ENCODE results near the gene SNRPB. TPM values are rescaled to one million over a fixed set of nuclear protein-coding genes. Genes with fewer than 3 reads are reported as not detected.

Gene SNRPB
- total RNA-seq, 1 donor from 2014 or later: 506 TPM

DNA sequence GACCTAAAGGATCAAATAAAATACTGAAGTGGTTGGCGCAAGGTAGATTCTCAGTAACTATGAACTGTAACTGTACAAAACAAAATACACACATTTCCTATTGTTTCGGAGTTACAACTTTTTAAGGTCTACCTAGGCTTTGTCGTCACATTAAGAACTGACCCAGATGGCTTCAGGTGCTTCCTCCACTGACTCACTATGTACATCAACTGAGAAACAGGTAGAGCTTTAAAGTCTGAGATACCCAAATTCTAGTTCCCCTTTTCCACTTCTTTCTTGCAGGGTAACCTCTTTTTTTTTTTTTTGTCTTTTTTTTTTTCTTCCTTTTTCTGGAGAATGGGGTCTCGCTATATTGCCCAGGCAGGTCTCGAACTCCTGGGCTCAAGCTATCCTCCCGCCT, 5.5 kb downstream of the SNRPB start:
- no peak for DNase-seq (ENCODE audit: low spot score)
- no peak overlapping the region for H3K27ac Mint-ChIP-seq
- no peaks in the 10 kb centered on the region for H3K9me3 Mint-ChIP-seq
- H3K27me3 Mint-ChIP-seq (ENCODE audit: low read depth): no peaks in the 10 kb centered on the region
- H3K36me3 Mint-ChIP-seq (ENCODE audit: low read depth): peaks cover 100% of the 10 kb centered on the region
- peaks cover 48% of the 10 kb centered on the region for H3K4me1 Mint-ChIP-seq (ENCODE audit: low read depth)
- intact Hi-C loops (cut with micrococcal nuclease): no loop called here
- no peak overlapping the region for H3K4me3 Mint-ChIP-seq (ENCODE audit: low read depth)

DNA sequence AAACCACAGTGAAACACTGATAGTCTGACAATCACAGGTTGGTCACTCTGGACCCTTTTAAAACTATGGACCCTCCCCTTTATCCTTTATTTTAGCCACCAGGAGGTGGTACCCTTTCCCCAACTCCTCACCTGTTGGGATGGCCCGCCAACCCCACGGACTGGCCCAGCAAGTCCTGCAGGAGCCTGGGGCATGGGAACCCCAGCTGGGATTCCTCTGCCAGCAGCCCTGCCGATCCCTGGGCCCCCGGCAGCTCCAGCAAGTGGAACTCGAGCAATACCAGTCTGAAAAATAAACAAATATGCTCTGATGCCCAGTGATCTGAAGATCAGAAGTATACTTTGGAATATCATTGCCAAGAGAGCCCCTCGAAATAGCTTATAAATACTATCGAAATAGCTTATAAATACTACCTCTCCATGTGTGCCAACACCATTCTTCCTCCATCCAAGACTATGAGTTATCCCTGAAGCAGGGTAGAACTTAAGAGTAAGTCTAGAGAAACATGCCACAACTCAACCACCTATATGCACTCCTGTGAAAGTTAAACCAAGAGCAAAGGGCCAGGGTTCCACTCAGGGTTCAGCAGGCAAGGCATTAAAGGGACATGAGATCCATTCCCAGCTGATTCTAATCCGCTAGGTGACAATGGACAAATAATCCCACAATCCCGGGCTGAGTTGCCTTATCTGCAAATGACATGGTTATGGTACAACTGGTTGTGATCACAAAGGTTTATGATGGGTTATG, 6.8 kb downstream of the SNRPB start:
- H3K4me3 Mint-ChIP-seq (ENCODE audit: low read depth): no peak overlapping the region
- no peaks in the 10 kb centered on the region for H3K9me3 Mint-ChIP-seq
- no peak overlapping the region for H3K27ac Mint-ChIP-seq
- H3K4me1 Mint-ChIP-seq (ENCODE audit: low read depth): peaks cover 40% of the 10 kb centered on the region
- intact Hi-C loops (cut with micrococcal nuclease): no loop called here
- DNase-seq (ENCODE audit: low spot score): no peak
- H3K36me3 Mint-ChIP-seq (ENCODE audit: low read depth): peaks cover 99% of the 10 kb centered on the region
- H3K27me3 Mint-ChIP-seq (ENCODE audit: low read depth): no peaks in the 10 kb centered on the region

DNA sequence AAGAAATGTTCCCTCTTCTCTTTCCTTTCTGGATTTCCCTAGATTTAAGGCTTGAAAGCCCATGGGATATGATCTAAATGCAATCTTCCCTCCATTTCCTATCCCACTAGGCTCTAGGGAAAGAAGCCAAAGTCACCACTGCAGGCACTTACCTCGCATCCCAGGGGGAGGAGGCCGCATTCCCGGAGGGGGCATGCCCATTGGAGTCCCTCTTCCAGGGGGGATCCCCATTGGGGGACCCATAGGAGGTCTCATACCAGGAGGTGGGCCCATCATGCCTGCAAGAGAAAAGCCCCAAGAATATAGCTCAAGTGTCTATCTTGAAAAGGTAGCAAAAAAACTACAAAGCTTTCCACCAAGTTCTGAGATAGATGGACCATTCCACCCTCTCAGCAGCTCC, 8.1 kb downstream of the SNRPB start:
- intact Hi-C loops (cut with micrococcal nuclease): no loop called here
- no peak overlapping the region for H3K4me3 Mint-ChIP-seq (ENCODE audit: low read depth)
- H3K9me3 Mint-ChIP-seq: no peaks in the 10 kb centered on the region
- H3K4me1 Mint-ChIP-seq (ENCODE audit: low read depth): peaks cover 30% of the 10 kb centered on the region
- H3K27ac Mint-ChIP-seq: no peak overlapping the region
- H3K27me3 Mint-ChIP-seq (ENCODE audit: low read depth): no peaks in the 10 kb centered on the region
- peaks cover 95% of the 10 kb centered on the region for H3K36me3 Mint-ChIP-seq (ENCODE audit: low read depth)
- no peak for DNase-seq (ENCODE audit: low spot score)

DNA sequence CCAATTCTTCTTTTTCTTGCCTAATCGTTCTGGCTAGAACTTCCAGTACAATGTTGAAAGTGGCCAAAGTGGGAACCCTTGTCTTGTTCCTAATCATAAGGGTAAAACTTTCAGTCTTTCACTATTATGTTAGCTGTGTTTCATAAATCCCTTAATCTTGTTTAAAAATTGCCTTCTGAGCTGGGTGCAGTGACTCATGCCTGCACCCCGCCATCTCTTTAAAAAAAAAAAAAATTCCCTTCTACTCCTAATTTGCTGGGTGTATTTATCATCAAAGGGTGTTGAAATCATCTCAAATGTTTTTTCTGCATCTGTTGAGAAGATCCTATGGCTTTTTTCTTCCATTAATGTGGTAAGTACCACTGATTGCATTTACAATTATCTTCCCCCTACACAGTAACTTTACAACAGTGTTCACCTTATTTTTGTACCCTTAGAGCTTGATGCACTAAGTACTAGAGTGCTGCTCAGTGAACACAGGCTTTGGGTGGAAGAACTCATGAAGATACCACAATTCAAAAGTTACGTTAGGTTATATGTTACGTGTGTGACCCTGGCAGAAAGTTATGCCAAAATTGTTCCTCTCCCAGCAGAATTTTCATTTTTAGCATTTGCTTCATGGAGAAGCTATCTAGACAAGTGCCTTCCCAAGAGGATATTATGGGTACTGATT, 9.7 kb downstream of the SNRPB start:
- intact Hi-C loops (cut with micrococcal nuclease): no loop called here
- DNase-seq (ENCODE audit: low spot score): no peak
- no peaks in the 10 kb centered on the region for H3K9me3 Mint-ChIP-seq
- H3K27me3 Mint-ChIP-seq (ENCODE audit: low read depth): no peaks in the 10 kb centered on the region
- H3K36me3 Mint-ChIP-seq (ENCODE audit: low read depth): peaks cover 81% of the 10 kb centered on the region
- peak overlapping the region; percentile 5 for H3K27ac Mint-ChIP-seq
- peaks cover 22% of the 10 kb centered on the region for H3K4me1 Mint-ChIP-seq (ENCODE audit: low read depth)
- no peak overlapping the region for H3K4me3 Mint-ChIP-seq (ENCODE audit: low read depth)

DNA sequence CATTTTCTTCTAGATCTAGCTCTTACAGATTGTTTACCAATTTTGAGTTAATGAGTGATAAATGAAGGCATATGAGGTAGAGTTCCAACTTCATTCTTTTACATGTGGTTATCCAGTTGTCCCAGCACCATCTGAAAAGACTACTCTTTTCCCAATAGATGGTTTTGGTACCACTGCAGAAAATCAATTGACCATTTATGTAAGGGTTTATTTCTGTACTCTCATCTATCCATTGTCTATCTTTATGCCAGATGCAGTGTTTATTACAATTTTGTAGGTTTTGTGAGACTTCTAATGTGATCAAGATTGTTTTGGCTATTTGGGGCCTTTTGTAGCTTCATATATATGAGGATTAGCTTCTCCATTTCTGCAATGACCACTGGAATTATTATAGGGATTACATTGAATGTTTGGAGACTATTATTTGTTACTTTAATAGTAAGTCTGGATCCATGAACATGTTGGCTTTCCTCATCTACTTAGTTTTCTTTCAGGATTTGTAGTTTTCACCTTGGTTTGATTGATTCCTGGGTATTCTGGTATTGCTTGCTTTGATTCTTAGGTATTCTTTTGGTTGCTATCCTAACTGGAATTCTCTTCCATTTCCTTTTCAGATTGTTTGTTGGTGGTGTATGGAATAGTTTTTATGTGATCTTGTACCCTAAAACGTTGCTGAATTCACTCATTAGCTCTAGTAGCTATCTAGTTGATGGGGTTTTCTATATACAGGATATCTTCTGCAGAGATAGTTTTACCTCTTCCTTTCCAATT, 10.4 kb downstream of the SNRPB start:
- no peaks in the 10 kb centered on the region for H3K27me3 Mint-ChIP-seq (ENCODE audit: low read depth)
- no peak overlapping the region for H3K27ac Mint-ChIP-seq
- no peaks in the 10 kb centered on the region for H3K9me3 Mint-ChIP-seq
- intact Hi-C loops (cut with micrococcal nuclease): no loop called here
- peaks cover 74% of the 10 kb centered on the region for H3K36me3 Mint-ChIP-seq (ENCODE audit: low read depth)
- DNase-seq (ENCODE audit: low spot score): no peak
- H3K4me3 Mint-ChIP-seq (ENCODE audit: low read depth): no peak overlapping the region
- peaks cover 21% of the 10 kb centered on the region for H3K4me1 Mint-ChIP-seq (ENCODE audit: low read depth)

DNA sequence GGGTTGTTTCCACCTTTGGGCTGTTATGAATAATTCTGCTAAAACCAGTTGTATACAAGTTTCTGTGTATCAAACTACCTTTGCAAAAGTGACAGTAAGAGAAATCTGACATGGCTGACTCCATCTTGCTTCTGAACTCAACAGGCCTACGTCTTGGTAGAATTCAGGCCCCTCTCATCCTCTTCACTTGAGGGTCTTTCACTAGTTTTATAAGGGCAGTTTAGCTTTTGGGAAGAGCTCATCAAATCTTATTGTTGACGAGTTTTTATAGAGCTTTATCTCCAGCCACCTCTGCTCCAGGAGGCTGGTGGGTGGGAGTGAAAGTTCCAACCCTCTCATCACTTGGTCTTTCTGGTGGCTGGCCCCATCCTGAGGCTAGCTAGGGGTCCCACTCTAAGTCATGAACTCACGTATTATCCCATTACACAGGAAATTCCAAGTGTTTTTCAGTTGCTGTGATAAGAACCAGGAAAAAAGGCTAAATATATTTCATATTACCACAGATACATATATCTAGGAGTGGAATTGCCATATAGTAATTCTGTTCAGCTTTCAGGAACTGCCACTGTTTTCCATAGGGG, 11.6 kb downstream of the SNRPB start:
- no peaks in the 10 kb centered on the region for H3K9me3 Mint-ChIP-seq
- no peak overlapping the region for H3K27ac Mint-ChIP-seq
- no peaks in the 10 kb centered on the region for H3K27me3 Mint-ChIP-seq (ENCODE audit: low read depth)
- H3K4me3 Mint-ChIP-seq (ENCODE audit: low read depth): no peak overlapping the region
- peaks cover 63% of the 10 kb centered on the region for H3K36me3 Mint-ChIP-seq (ENCODE audit: low read depth)
- intact Hi-C loops (cut with micrococcal nuclease): no loop called here
- DNase-seq (ENCODE audit: low spot score): no peak
- peaks cover 21% of the 10 kb centered on the region for H3K4me1 Mint-ChIP-seq (ENCODE audit: low read depth)

DNA sequence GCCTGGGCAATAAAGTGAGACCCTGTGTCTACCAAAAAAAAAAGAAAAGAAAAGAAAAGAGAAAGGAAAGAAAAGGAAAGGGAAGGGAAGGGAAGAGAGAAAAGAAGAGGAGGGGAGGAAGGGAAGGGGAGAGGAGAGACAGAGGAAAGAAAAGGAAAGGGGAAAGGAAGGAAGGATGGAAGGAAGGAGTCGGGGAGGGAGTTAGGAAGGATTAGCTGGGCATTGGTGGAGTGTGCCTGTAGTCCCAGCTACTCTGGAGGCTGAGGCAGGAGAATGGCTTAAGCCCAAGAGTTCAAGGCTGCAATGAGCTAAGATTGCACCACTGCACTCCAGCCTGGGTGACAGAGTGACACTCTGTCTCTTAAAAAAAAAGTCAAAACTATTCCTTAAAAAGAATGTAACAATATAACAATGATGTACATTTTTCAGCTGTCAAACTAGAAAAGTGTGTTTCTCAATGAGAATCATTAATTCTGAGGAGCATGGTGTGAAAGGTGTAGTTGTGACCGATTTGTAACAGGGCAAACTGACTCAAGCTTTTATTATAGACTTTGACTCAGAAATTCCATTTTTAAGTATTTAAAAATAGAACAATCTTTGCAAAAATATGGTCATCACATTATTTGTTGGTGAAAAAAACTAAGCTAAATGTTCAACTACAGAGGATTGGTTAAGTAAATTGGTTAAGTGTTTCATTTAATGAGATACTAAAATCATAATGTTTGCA, 14.7 kb downstream of the SNRPB start:
- intact Hi-C loops (cut with micrococcal nuclease): no loop called here

DNA sequence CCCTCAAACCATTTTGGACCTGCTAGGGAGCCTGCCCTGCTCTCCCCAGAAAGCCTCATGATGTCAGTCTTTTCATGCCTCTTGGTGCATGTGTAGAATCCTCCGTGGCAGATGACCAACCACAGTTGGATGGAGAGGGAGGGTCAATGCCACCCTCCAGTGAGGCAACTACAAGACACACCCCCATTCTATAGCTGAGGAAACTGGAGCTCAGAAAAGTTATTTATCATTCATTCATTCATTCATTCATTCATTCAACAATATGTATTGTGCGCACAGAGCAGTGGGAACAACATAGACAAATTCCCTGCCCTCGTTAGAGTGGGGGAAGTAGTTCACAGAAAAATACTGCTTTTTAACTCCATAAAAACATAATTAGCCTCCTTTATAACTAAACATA, 16.8 kb downstream of the SNRPB start:
- Mint-ChIP-seq H3K9me3 (no peaks in the 10 kb centered on the region), H3K4me1 (ENCODE audit: low read depth) (peaks cover 31% of the 10 kb centered on the region), H3K27ac (no peak overlapping the region), H3K4me3 (ENCODE audit: low read depth) (no peak overlapping the region), H3K36me3 (ENCODE audit: low read depth) (peaks cover 11% of the 10 kb centered on the region), H3K27me3 (ENCODE audit: low read depth) (no peaks in the 10 kb centered on the region)
- no peak for DNase-seq (ENCODE audit: low spot score)
- intact Hi-C loops (cut with micrococcal nuclease): loop anchor here (1.0 to 5.0 kb wide), 3 partner anchors 66 to 246 kb away; no protein-coding TSS in a partner anchor

More for the DNA sequence above, 14.7 kb downstream of the SNRPB start:
- no peak for DNase-seq (ENCODE audit: low spot score)
- H3K4me3 Mint-ChIP-seq (ENCODE audit: low read depth): no peak overlapping the region
- no peaks in the 10 kb centered on the region for H3K9me3 Mint-ChIP-seq
- H3K36me3 Mint-ChIP-seq (ENCODE audit: low read depth): peaks cover 32% of the 10 kb centered on the region
- H3K27me3 Mint-ChIP-seq (ENCODE audit: low read depth): no peaks in the 10 kb centered on the region
- peaks cover 17% of the 10 kb centered on the region for H3K4me1 Mint-ChIP-seq (ENCODE audit: low read depth)
- H3K27ac Mint-ChIP-seq: no peak overlapping the region

DNA sequence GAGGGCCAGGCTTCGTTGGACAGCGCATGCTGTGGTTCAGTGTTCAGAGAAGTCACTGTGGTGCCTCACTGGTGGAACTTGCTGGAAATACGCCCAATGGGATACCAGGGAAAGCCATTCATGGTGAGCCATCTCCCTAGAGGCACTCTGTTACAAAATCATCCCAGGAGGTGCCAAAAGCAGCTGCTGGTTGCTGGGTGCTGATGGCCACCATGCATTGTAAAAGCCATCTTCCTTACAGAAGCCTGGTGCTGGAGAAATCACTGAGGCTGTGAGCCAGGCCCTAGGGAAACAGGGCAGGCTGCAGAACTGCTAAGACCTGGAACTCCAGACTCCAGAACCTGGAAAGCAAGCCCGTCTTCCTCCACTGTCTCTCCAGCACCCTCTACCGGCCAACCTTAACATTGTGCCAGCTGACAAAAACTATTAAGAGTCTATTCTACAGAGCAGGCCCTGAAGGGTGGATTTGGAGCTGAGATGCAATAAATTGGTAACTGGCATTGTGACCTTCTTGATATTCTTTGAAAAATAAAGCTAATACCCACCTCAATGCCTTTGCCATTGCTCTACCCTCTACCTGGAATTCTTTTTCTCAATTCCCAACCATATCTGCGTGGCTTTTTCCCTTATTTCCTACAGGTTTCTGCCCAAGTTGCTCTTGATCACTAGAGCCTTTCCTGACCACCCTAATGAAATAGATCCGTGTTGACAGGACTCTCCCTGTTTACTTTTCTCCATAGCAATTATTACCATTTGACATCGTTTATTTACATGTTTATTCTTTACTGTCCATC, 18.5 kb downstream of the SNRPB start:
- H3K4me3 Mint-ChIP-seq (ENCODE audit: low read depth): no peak overlapping the region
- DNase-seq (ENCODE audit: low spot score): peak; percentile 50
- peaks cover 29% of the 10 kb centered on the region for H3K4me1 Mint-ChIP-seq (ENCODE audit: low read depth)
- H3K36me3 Mint-ChIP-seq (ENCODE audit: low read depth): peaks cover 3% of the 10 kb centered on the region
- intact Hi-C loops (cut with micrococcal nuclease): loop anchor here (5.0 kb wide), 1 partner anchor 245 kb away; no protein-coding TSS in a partner anchor
- H3K9me3 Mint-ChIP-seq: no peaks in the 10 kb centered on the region
- no peaks in the 10 kb centered on the region for H3K27me3 Mint-ChIP-seq (ENCODE audit: low read depth)
- H3K27ac Mint-ChIP-seq: no peak overlapping the region

DNA sequence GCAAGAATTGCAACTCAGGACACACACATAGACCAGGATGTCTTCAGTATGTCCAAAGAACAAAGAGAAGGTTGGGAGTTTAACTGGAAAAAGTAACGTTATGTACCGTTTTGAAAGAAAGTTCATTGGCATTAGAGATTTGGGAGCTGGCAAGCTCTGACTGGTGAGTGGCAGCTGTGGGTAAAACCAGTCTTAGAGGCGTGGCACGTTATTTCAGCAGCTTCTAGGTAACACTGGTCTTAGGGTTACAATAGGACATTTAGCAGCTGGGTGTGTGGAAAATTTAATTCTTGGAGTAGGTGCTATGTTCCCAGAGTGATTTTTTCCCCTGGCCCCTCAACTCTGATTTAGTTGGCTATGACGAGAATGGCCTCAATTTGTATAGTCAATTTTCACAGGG, 19.2 kb downstream of the SNRPB start:
- H3K27ac Mint-ChIP-seq: no peak overlapping the region

DNA sequence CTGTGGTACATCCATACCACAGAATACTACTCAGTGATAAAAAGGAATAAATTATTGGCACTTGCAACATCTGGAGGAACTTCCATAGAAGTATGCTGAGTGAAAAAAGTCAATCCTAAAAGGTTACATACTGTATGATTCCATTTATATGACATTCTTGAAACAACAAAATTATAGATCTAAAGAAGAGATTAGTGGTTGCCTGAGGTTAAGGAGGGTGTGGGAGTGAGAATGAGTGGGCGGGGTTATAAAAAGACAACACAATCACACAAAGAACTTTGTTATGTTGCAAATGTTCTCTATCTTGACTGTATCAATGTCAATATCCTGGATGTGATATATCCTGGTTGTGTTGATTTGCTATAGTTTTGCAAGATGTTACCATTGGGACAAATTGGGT, 21.2 kb downstream of the SNRPB start:
- intact Hi-C loops (cut with micrococcal nuclease): loop anchor here (1.0 kb wide), 1 partner anchor 62 kb away; no protein-coding TSS in a partner anchor
- Mint-ChIP-seq H3K27ac (peak overlapping the region; percentile 19), H3K4me3 (ENCODE audit: low read depth) (no peak overlapping the region), H3K9me3 (no peaks in the 10 kb centered on the region), H3K27me3 (ENCODE audit: low read depth) (peaks cover 2% of the 10 kb centered on the region), H3K36me3 (ENCODE audit: low read depth) (no peaks in the 10 kb centered on the region), H3K4me1 (ENCODE audit: low read depth) (peaks cover 26% of the 10 kb centered on the region)
- no peak for DNase-seq (ENCODE audit: low spot score)

More for the DNA sequence above, 19.2 kb downstream of the SNRPB start:
- no peaks in the 10 kb centered on the region for H3K27me3 Mint-ChIP-seq (ENCODE audit: low read depth)
- intact Hi-C loops (cut with micrococcal nuclease): loop anchor here (5.0 kb wide), 1 partner anchor 244 kb away; no protein-coding TSS in a partner anchor
- no peak overlapping the region for H3K4me3 Mint-ChIP-seq (ENCODE audit: low read depth)
- H3K9me3 Mint-ChIP-seq: no peaks in the 10 kb centered on the region
- peaks cover 3% of the 10 kb centered on the region for H3K36me3 Mint-ChIP-seq (ENCODE audit: low read depth)
- DNase-seq (ENCODE audit: low spot score): no peak
- H3K4me1 Mint-ChIP-seq (ENCODE audit: low read depth): peaks cover 29% of the 10 kb centered on the region
